Psoas muscle (tissue), 8 donors: ENCODE data around the gene CYTH4. TPM values are rescaled to one million over a fixed set of nuclear protein-coding genes. Genes with fewer than 3 reads are reported as not detected.

Source experiments
- ATAC-seq, 4 donors: fragments of 200-7000 bp; cut with Tn5 transposase; one replicate each; pipeline ENCODE4 v1.9.1; 2020; ENCODE audit warnings: moderate library complexity in 3 of 4, mild to moderate bottlenecking in 2 of 4
- DNase-seq, 2 donors: peaks; one replicate each; pipeline ENCODE4 v3.0.0-alpha.2; 2020
- H3K27ac ChIP-seq: fragments of 200-600 bp; one replicate; pipeline ENCODE4 v1.8.0; 2022
- H3K27me3 ChIP-seq, 3 donors: fragments of 200-600 bp in 1 of 3; one replicate each; pipeline versions ENCODE4 v1.6.1 to v1.8.0; 2013 to 2022; ENCODE audit warnings: low read length in 2 of 3, mild to moderate bottlenecking in 2 of 3, moderate library complexity in 1 of 3; ENCODE audit not compliant: insufficient read depth in 3 of 3
- H3K36me3 ChIP-seq, 2 donors: fragments of 200-600 bp in 1 of 2; one replicate each; pipeline versions ENCODE4 v1.6.1 to v1.8.0; 2013 to 2022; ENCODE audit warnings: low read depth in 1 of 2, mild to moderate bottlenecking in 1 of 2, moderate library complexity in 1 of 2; ENCODE audit not compliant: insufficient read depth in 1 of 2
- H3K4me1 ChIP-seq: fragments of 200-600 bp; one replicate; pipeline ENCODE4 v1.8.0; 2022
- H3K4me3 ChIP-seq: fragments of 200-600 bp; one replicate; pipeline ENCODE4 v1.8.0; 2022; ENCODE audit warnings: mild to moderate bottlenecking
- H3K9me3 ChIP-seq: fragments of 200-600 bp; one replicate; pipeline ENCODE4 v1.8.0; 2022
- CTCF ChIP-seq: fragments of 200-600 bp; IDR thresholded peaks from one replicate; pipeline ENCODE4 v1.8.0; 2022; ENCODE audit warnings: antibody characterized with exemption
- WGBS, 3 donors: extraction: QIAGEN DNeasy Blood & Tissue Kit; methylation state at CpG; one replicate each; pipeline versions ENCODE4 v1.1.6 to v1.1.7; 2013; 5-methylcytosine and 5-hydroxymethylcytosine counted together
- intact Hi-C, 2 donors: fragments of 100-400 bp; cut with DNase I; formaldehyde crosslinking; loops; one replicate each; pipeline versions ENCODE4 v1.11.0 to v1.14.2; 2022
- polyA plus RNA-seq, 3 donors: library from polyadenylated mRNA; stranded (reverse); fragments of 200-250 nt; gene quantifications; one replicate each; pipeline ENCODE4 v1.2.3, GENCODE V29; 2013
- total RNA-seq, 4 donors: library from RNA; stranded (reverse); fragmentation: NEBNext Ultra II Directional in 2 of 4; extraction: Animal tissue kit (Norgen Biotek cat#: 25700) in 2 of 4; gene quantifications; one replicate each; pipeline versions ENCODE4 v1.2.1 to v1.2.4, GENCODE V29; 2021 to 2023
- donor health status: healthy with polysubstance abuse.
- donor health status: DM: no; HTN: no; CAD: no; lungs with moderate emphysema.
- donor health status: Bipolar disorder and iron deficiency.
- donor health status: healthy.
- donor health status: DM: yes; HTN: yes; CAD: no.
- donor health status: DM: no; HTN: no; CAD: no.
- donor health status: DM: no; HTN: no; CAD: no.
- donor health status: DM: yes; HTN: yes; CAD: no.

The CYTH4 gene
- total and polyA plus RNA-seq, 7 donors: 0.63 to 8.5 (median 3.0) TPM

GRCh38 chr22:37263966-37264887, 18.1 kb upstream of the CYTH4 start:
- no peak for ATAC-seq

GRCh38 chr22:37266581-37267134, 15.7 kb upstream of the CYTH4 start:
- intact Hi-C loops: no loop called here

More at GRCh38 chr22:37263966-37264887, 18.1 kb upstream of the CYTH4 start:
- Histone ChIP-seq H3K4me1 (no peaks in the 10 kb centered on the region), H3K27me3 (peaks cover 0 to 62% (median 6%) of the 10 kb centered on the region in 3 donors), H3K27ac (no peak overlapping the region), H3K9me3 (no peaks in the 10 kb centered on the region), H3K36me3 (no peaks in the 10 kb centered on the region), H3K4me3 (no peak overlapping the region)
- no peak for TF ChIP-seq CTCF
- no peak for DNase-seq
- intact Hi-C loops: no loop called here
- WGBS, 3 donors: 75 to 79% (median 78%) methylated on average over 10 of the region's 10 CpGs

GRCh38 chr22:37267135-37267587, 15.1 kb upstream of the CYTH4 start:
- intact Hi-C loops: no loop called here
- Histone ChIP-seq H3K27me3 (peaks cover 0 to 38% (median 6%) of the 10 kb centered on the region in 3 donors), H3K9me3 (no peaks in the 10 kb centered on the region), H3K27ac (no peak overlapping the region), H3K36me3 (no peaks in the 10 kb centered on the region), H3K4me3 (peak overlapping the region; percentile 22), H3K4me1 (no peaks in the 10 kb centered on the region)
- 8 to 9% (median 8%) methylated on average over 21 to 22 of the region's 22 CpGs for WGBS, 3 donors
- peak; percentile 41 for TF ChIP-seq CTCF
- ATAC-seq (peak in 2 of 4 donors; percentile 27 to 47), DNase-seq (peak in 1 of 2 donors; percentile 58)

More at GRCh38 chr22:37266581-37267134, 15.7 kb upstream of the CYTH4 start:
- 41 to 52% (median 42%) methylated on average over 18 of the region's 18 CpGs for WGBS, 3 donors
- Histone ChIP-seq H3K27ac (no peak overlapping the region), H3K9me3 (no peaks in the 10 kb centered on the region), H3K36me3 (no peaks in the 10 kb centered on the region), H3K4me1 (no peaks in the 10 kb centered on the region), H3K4me3 (no peak overlapping the region), H3K27me3 (peaks cover 0 to 38% (median 6%) of the 10 kb centered on the region in 3 donors)
- TF ChIP-seq CTCF: no peak
- DNase-seq (no peak), ATAC-seq (no peak)

GRCh38 chr22:37267661-37268413, 14.5 kb upstream of the CYTH4 start:
- intact Hi-C loops: no loop called here
- peaks cover 0 to 35% (median 6%) of the 10 kb centered on the region in 3 donors for H3K27me3 ChIP-seq

More at GRCh38 chr22:37267661-37268413, 14.5 kb upstream of the CYTH4 start:
- DNase-seq (no peak), ATAC-seq (no peak)
- peak overlapping the region; percentile 22 for H3K4me3 ChIP-seq
- WGBS, 3 donors: 67 to 73% (median 69%) methylated on average over 11 of the region's 11 CpGs
- H3K9me3 ChIP-seq: no peaks in the 10 kb centered on the region
- TF ChIP-seq CTCF: no peak
- H3K4me1 ChIP-seq: no peaks in the 10 kb centered on the region
- no peaks in the 10 kb centered on the region for H3K36me3 ChIP-seq
- no peak overlapping the region for H3K27ac ChIP-seq
